ENCODE measurements around the gene F13A1. TPM values are rescaled to one million over a fixed set of nuclear protein-coding genes. Genes with fewer than 3 reads are reported as not detected.

The F13A1 gene
- total RNA-seq, 1 experiment from 2014 or later = not detected

GRCh38 chr6:6331393-6331792 lies 10.9 kb upstream of the F13A1 start:
- intact Hi-C loops (cut with micrococcal nuclease; ENCODE audit: unreplicated experiment) = no loop called here
- TF ChIP-seq, protein P1, sequence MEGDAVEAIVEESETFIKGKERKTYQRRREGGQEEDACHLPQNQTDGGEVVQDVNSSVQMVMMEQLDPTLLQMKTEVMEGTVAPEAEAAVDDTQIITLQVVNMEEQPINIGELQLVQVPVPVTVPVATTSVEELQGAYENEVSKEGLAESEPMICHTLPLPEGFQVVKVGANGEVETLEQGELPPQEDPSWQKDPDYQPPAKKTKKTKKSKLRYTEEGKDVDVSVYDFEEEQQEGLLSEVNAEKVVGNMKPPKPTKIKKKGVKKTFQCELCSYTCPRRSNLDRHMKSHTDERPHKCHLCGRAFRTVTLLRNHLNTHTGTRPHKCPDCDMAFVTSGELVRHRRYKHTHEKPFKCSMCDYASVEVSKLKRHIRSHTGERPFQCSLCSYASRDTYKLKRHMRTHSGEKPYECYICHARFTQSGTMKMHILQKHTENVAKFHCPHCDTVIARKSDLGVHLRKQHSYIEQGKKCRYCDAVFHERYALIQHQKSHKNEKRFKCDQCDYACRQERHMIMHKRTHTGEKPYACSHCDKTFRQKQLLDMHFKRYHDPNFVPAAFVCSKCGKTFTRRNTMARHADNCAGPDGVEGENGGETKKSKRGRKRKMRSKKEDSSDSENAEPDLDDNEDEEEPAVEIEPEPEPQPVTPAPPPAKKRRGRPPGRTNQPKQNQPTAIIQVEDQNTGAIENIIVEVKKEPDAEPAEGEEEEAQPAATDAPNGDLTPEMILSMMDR (IDR thresholded peaks at IDR 0.05; ENCODE audit: unreplicated experiment) = no peak
- no TSS peak for BruUV-seq (replicated peaks)
- Mint-ChIP-seq H3K27ac (ENCODE audit: unreplicated experiment) (no peak overlapping the region), H3K4me3 (ENCODE audit: low read depth, unreplicated experiment) (no peak overlapping the region), H3K36me3 (ENCODE audit: insufficient read depth, unreplicated experiment) (no peaks in the 10 kb centered on the region), H3K9me3 (ENCODE audit: low read depth, unreplicated experiment) (no peaks in the 10 kb centered on the region), H3K27me3 (ENCODE audit: unreplicated experiment) (peaks cover 16% of the 10 kb centered on the region), H3K4me1 (ENCODE audit: low read depth, unreplicated experiment) (no peaks in the 10 kb centered on the region)
- no peak for DNase-seq
- CTCF ChIA-PET = no interaction called here

DNA sequence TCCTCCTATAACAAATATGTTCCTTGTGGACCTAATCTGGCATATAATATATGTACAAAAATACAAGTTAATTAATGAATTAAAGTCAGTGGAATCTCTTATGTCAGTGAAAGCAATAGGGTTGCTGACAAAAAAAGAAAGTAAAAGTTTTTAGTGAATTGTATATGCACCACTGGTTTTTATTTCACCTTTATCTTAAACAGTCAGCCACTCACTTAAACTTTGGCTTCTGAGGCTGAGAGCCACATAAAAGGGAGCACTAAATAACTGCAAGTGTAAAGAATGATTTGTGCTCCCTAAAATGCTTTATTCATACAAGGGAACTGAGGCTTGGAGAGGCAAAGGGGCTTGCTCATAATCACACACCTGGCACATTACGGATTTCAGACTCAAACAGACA lies 9.9 kb upstream of the F13A1 start:
- no peak overlapping the region for H3K27ac Mint-ChIP-seq (ENCODE audit: unreplicated experiment)

GRCh38 chr6:6328451-6328850 lies 8.0 kb upstream of the F13A1 start:
- Mint-ChIP-seq H3K27ac (ENCODE audit: unreplicated experiment) (no peak overlapping the region), H3K36me3 (ENCODE audit: insufficient read depth, unreplicated experiment) (no peaks in the 10 kb centered on the region), H3K27me3 (ENCODE audit: unreplicated experiment) (peaks cover 29% of the 10 kb centered on the region), H3K9me3 (ENCODE audit: low read depth, unreplicated experiment) (no peaks in the 10 kb centered on the region), H3K4me3 (ENCODE audit: low read depth, unreplicated experiment) (no peak overlapping the region), H3K4me1 (ENCODE audit: low read depth, unreplicated experiment) (no peaks in the 10 kb centered on the region)
- TF ChIP-seq, protein P1 (IDR thresholded peaks at IDR 0.05; ENCODE audit: unreplicated experiment) = no peak
- CTCF ChIA-PET = interaction anchor here (0.6 kb wide), 1 partner anchor 835 kb away, joined by 3 read pairs; no protein-coding TSS in a partner anchor
- no TSS peak for BruUV-seq (replicated peaks)
- intact Hi-C loops (cut with micrococcal nuclease; ENCODE audit: unreplicated experiment) = no loop called here
- no peak for DNase-seq

More for the DNA sequence above, 9.9 kb upstream of the F13A1 start:
- intact Hi-C loops (cut with micrococcal nuclease; ENCODE audit: unreplicated experiment) = no loop called here
- TF ChIP-seq, protein P1 (IDR thresholded peaks at IDR 0.05; ENCODE audit: unreplicated experiment) = no peak
- H3K36me3 Mint-ChIP-seq (ENCODE audit: insufficient read depth, unreplicated experiment) = no peaks in the 10 kb centered on the region
- H3K9me3 Mint-ChIP-seq (ENCODE audit: low read depth, unreplicated experiment) = no peaks in the 10 kb centered on the region
- BruUV-seq (replicated peaks) = no TSS peak
- CTCF ChIA-PET = no interaction called here
- H3K4me3 Mint-ChIP-seq (ENCODE audit: low read depth, unreplicated experiment) = no peak overlapping the region
- H3K27me3 Mint-ChIP-seq (ENCODE audit: unreplicated experiment) = peaks cover 25% of the 10 kb centered on the region
- no peaks in the 10 kb centered on the region for H3K4me1 Mint-ChIP-seq (ENCODE audit: low read depth, unreplicated experiment)
- no peak for DNase-seq

- Mint-ChIP-seq H3K4me3 (ENCODE audit: low read depth, unreplicated experiment) (no peak overlapping the region), H3K27ac (ENCODE audit: unreplicated experiment) (no peak overlapping the region), H3K27me3 (ENCODE audit: unreplicated experiment) (peaks cover 68% of the 10 kb centered on the region), H3K9me3 (ENCODE audit: low read depth, unreplicated experiment) (no peaks in the 10 kb centered on the region), H3K4me1 (ENCODE audit: low read depth, unreplicated experiment) (no peaks in the 10 kb centered on the region), H3K36me3 (ENCODE audit: insufficient read depth, unreplicated experiment) (no peaks in the 10 kb centered on the region)
- CTCF ChIA-PET = no interaction called here
- no TSS peak for BruUV-seq (replicated peaks)
- DNase-seq = no peak
- intact Hi-C loops (cut with micrococcal nuclease; ENCODE audit: unreplicated experiment) = no loop called here
- TF ChIP-seq, protein P1 (IDR thresholded peaks at IDR 0.05; ENCODE audit: unreplicated experiment) = no peak
Observed at GRCh38 chr6:6323352-6323751, 2.9 kb upstream of the F13A1 start.

Data from Calu3 (cell line).